ENCODE measurements around the gene PTMA.

PTMA gene

DNA sequence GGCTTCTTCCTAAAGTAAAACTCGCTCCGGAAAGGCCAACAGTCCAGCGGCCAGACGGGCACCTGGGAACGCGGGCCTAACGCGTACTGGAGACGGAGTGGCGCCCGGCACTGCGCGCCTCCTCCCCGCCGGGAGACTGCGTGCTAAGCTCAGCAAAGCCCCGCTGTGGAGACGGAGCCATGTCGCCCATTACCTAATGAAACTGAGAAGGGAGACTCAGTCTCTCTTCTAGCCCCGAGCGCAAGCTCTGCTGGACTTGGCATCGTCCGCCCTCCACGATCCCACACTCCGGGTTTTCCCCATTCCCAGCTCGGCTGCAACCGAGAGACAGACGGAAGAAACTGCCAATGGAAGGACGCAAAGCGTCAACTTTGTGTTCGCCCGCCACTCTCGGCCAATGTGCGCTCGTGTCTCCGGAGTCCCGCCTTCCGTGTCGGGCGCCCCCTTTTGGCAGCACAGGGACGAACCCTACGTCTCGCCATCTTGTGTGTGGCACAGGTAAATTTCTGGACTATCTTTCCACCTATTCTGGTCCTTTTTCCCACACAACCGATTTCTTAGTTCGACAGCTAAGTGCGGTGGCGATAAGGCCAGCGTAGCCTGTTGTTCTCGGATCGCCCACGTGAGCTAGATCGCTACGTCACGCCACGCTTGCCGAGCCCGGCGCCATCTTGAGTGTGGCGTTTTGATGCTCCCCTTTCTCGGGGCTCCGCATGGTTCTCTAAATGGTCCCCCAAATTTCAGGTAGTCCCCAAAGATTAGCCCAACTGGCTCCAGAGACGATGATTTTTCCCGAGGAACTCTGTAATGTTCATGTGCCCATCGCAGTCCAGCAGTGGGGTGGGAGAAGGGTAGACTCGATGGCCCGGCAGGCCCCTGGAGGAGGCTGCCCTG, 1.3 kb upstream of the PTMA start:
- Histone ChIP-seq H4K20me1 (ENCODE audit: insufficient read depth, low read length) (peaks cover 22% of the 10 kb centered on the region), H3K4me2 (ENCODE audit: low read length) (peak overlapping the region; percentile 100), H3K9ac (ENCODE audit: low read length) (peak overlapping the region; percentile 99), H3K9me3 (ENCODE audit: insufficient read depth, low read length) (no peaks in the 10 kb centered on the region), H3K36me3 (replicated peaks; ENCODE audit: low read depth, low read length) (peaks cover 32% of the 10 kb centered on the region), H3K4me1 (ENCODE audit: low read length) (peaks cover 20% of the 10 kb centered on the region), H3K27ac (ENCODE audit: low read length) (peak overlapping the region; percentile 90), H2AFZ (ENCODE audit: low read depth, low read length) (peak overlapping the region; percentile 83; the same call in 1 of the 2 replicates), H3K79me2 (ENCODE audit: low read length) (peaks cover 63% of the 10 kb centered on the region), H3K4me3 (ENCODE audit: low read length) (peak overlapping the region; percentile 96), H3K27me3 (ENCODE audit: low read depth, low read length) (no peaks in the 10 kb centered on the region)
- TF ChIP-seq, protein P1, sequence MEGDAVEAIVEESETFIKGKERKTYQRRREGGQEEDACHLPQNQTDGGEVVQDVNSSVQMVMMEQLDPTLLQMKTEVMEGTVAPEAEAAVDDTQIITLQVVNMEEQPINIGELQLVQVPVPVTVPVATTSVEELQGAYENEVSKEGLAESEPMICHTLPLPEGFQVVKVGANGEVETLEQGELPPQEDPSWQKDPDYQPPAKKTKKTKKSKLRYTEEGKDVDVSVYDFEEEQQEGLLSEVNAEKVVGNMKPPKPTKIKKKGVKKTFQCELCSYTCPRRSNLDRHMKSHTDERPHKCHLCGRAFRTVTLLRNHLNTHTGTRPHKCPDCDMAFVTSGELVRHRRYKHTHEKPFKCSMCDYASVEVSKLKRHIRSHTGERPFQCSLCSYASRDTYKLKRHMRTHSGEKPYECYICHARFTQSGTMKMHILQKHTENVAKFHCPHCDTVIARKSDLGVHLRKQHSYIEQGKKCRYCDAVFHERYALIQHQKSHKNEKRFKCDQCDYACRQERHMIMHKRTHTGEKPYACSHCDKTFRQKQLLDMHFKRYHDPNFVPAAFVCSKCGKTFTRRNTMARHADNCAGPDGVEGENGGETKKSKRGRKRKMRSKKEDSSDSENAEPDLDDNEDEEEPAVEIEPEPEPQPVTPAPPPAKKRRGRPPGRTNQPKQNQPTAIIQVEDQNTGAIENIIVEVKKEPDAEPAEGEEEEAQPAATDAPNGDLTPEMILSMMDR (IDR thresholded peaks at IDR 0.05; ENCODE audit: low read depth, low read length): peak; percentile 81
- TF ChIP-seq EZH2phosphoT487 (IDR thresholded peaks at IDR 0.05; ENCODE audit: low read depth): no peak

DNA sequence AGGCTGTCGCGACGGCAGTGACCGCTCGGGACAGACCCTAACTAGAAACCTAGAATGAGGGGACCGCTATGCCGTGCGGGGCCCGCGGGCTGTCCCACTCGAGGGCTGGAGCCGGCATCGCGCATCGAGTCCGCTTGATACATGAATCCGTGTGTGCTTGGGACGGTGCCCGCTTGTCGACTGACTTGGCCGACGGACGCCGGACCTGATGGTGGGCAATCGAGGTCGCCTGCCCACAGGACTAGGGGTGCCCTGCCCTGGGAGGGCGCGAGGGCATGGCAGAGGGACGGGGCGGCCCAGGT, 749 bp upstream of the PTMA start:
- peaks cover 69% of the 10 kb centered on the region for H3K79me2 ChIP-seq (ENCODE audit: low read length)

DNA sequence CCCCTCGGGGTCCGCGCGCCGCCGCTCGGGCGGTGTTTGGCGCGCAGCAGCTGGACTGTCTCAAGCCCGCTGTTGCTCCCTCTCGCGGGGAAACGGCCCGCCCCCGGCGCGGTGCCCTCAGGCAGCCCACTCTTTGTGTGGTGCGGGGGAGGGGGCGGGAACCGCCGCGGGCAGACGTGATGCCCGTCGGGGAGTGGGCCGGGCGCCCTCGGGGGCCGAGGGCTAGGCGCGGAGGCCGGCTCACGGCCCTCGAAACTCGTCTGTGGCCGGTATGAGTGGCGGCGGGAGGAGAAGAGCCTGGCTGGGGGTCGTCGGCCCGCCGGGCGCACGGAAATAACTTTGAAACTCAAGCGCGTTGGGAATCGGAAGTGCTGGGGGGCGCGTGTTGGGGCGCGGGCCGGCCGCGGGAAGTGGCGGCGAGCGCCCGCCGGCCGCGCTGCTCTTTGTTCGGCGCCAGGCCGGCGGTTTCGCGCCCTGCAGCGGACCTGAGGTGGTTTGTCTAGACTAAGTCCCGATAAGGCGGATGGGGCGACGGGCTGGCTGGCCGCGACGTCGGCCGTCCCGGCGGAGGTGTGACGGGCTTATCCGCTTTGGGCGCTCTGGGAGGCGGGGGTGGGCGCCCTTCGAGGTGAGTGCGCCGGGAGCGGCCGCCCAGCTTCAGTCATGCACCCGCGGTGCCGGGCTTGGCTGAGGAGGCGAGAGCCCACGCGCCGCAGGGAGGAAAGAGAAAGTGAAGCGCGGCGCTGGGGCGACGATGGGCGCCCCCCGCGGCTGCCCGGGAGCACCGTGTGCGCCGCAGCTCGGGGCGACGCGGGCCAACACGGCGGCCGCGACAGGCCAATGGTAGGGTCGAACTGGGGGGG, 679 bp downstream of the PTMA start:
- Histone ChIP-seq H3K9ac (ENCODE audit: low read length) (peak overlapping the region; percentile 99), H3K27ac (ENCODE audit: low read length) (peak overlapping the region; percentile 90), H3K4me3 (ENCODE audit: low read length) (peak overlapping the region; percentile 94), H4K20me1 (ENCODE audit: insufficient read depth, low read length) (peaks cover 35% of the 10 kb centered on the region), H3K79me2 (ENCODE audit: low read length) (peaks cover 76% of the 10 kb centered on the region), H3K27me3 (ENCODE audit: low read depth, low read length) (no peaks in the 10 kb centered on the region), H3K9me3 (ENCODE audit: insufficient read depth, low read length) (no peaks in the 10 kb centered on the region), H3K4me2 (ENCODE audit: low read length) (peak overlapping the region; percentile 92), H3K36me3 (replicated peaks; ENCODE audit: low read depth, low read length) (peaks cover 44% of the 10 kb centered on the region), H3K4me1 (ENCODE audit: low read length) (peaks cover 27% of the 10 kb centered on the region), H2AFZ (ENCODE audit: low read depth, low read length) (no peak overlapping the region)
- TF ChIP-seq, protein P1 (IDR thresholded peaks at IDR 0.05; ENCODE audit: low read depth, low read length): no peak
- no peak for TF ChIP-seq EZH2phosphoT487 (IDR thresholded peaks at IDR 0.05; ENCODE audit: low read depth)

More for the DNA sequence above, 749 bp upstream of the PTMA start:
- peak overlapping the region; percentile 90 for H3K27ac ChIP-seq (ENCODE audit: low read length)
- H3K9ac ChIP-seq (ENCODE audit: low read length): peak overlapping the region; percentile 83
- H3K4me1 ChIP-seq (ENCODE audit: low read length): peaks cover 26% of the 10 kb centered on the region
- H2AFZ ChIP-seq (ENCODE audit: low read depth, low read length): 0 out of 2 replicates have a peak overlapping the region, but pooled peaks have one; percentile 83
- no peaks in the 10 kb centered on the region for H3K9me3 ChIP-seq (ENCODE audit: insufficient read depth, low read length)
- peak overlapping the region; percentile 96 for H3K4me3 ChIP-seq (ENCODE audit: low read length)
- H3K4me2 ChIP-seq (ENCODE audit: low read length): peak overlapping the region; percentile 71
- peaks cover 38% of the 10 kb centered on the region for H3K36me3 ChIP-seq (replicated peaks; ENCODE audit: low read depth, low read length)
- peaks cover 28% of the 10 kb centered on the region for H4K20me1 ChIP-seq (ENCODE audit: insufficient read depth, low read length)
- TF ChIP-seq, protein P1 (IDR thresholded peaks at IDR 0.05; ENCODE audit: low read depth, low read length): no peak
- TF ChIP-seq EZH2phosphoT487 (IDR thresholded peaks at IDR 0.05; ENCODE audit: low read depth): no peak
- no peaks in the 10 kb centered on the region for H3K27me3 ChIP-seq (ENCODE audit: low read depth, low read length)

DNA sequence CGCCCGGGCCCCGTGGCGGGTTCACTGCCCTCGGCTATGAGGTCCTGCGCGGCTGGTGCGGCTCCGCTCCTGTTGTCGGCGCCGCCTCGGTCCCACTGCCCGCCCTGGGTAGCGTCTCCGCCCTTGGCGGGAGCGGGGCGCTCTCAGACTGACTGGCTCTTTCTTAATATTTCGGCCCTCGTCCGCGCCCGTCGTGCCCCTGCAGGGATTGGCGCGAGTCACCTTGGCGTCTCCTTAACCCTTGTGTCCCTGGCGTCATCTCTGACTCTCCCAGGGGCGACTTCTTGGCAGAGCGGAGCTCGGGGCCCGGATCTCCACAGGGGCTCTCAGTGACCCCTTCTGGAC, 1.3 kb downstream of the PTMA start:
- Histone ChIP-seq H3K27ac (ENCODE audit: low read length) (peak overlapping the region; percentile 90), H3K4me1 (ENCODE audit: low read length) (peaks cover 27% of the 10 kb centered on the region), H3K4me2 (ENCODE audit: low read length) (peak overlapping the region; percentile 92), H4K20me1 (ENCODE audit: insufficient read depth, low read length) (peaks cover 40% of the 10 kb centered on the region), H3K27me3 (ENCODE audit: low read depth, low read length) (no peaks in the 10 kb centered on the region), H3K9me3 (ENCODE audit: insufficient read depth, low read length) (no peaks in the 10 kb centered on the region), H3K36me3 (replicated peaks; ENCODE audit: low read depth, low read length) (peaks cover 47% of the 10 kb centered on the region), H3K9ac (ENCODE audit: low read length) (peak overlapping the region; percentile 99), H3K4me3 (ENCODE audit: low read length) (peak overlapping the region; percentile 94), H2AFZ (ENCODE audit: low read depth, low read length) (no peak overlapping the region), H3K79me2 (ENCODE audit: low read length) (peaks cover 77% of the 10 kb centered on the region)
- no peak for TF ChIP-seq EZH2phosphoT487 (IDR thresholded peaks at IDR 0.05; ENCODE audit: low read depth)
- TF ChIP-seq, protein P1 (IDR thresholded peaks at IDR 0.05; ENCODE audit: low read depth, low read length): no peak

Measured in OCI-LY3 (cell line).